ENCODE results near the gene CYP2S1.

DNA sequence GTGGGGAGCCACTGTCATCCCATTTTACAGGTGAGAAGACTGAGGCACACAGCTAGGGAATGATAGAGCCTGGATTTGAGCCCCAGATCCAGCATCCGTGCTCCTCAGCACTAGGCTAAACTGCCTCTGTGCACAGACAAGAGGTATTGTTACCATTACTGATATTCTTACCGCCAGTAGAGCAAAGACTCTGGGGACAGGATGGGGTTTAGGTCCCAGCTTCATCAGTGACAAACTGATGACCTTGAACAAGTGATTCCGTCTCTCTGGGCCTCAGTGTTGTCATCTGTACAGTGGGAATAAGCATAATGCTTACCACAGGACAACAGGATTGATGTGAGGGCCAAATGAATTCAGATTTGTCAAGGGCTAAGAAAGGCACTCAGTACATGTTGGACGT is 42.5 kb downstream of the CYP2S1 start:
- TF ChIP-seq ZNF331 (CRISPR knock-in tag; IDR thresholded peaks at IDR 0.05; ENCODE audit: low read depth), result no peak
- TF ChIP-seq, protein P1, sequence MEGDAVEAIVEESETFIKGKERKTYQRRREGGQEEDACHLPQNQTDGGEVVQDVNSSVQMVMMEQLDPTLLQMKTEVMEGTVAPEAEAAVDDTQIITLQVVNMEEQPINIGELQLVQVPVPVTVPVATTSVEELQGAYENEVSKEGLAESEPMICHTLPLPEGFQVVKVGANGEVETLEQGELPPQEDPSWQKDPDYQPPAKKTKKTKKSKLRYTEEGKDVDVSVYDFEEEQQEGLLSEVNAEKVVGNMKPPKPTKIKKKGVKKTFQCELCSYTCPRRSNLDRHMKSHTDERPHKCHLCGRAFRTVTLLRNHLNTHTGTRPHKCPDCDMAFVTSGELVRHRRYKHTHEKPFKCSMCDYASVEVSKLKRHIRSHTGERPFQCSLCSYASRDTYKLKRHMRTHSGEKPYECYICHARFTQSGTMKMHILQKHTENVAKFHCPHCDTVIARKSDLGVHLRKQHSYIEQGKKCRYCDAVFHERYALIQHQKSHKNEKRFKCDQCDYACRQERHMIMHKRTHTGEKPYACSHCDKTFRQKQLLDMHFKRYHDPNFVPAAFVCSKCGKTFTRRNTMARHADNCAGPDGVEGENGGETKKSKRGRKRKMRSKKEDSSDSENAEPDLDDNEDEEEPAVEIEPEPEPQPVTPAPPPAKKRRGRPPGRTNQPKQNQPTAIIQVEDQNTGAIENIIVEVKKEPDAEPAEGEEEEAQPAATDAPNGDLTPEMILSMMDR (conservative IDR thresholded peaks at IDR 0.05; ENCODE audit: low read depth in 2 of 2), result no peak
- no peak for TF ChIP-seq JUNB (IDR thresholded peaks at IDR 0.05; ENCODE audit: unreplicated experiment)
- TF ChIP-seq EZH2 (IDR thresholded peaks at IDR 0.05; ENCODE audit: low read depth, unreplicated experiment), result no peak
- no peak for TF ChIP-seq POLR2AphosphoS5 (IDR thresholded peaks at IDR 0.05; ENCODE audit: low read depth)
- TF ChIP-seq, protein P2, sequence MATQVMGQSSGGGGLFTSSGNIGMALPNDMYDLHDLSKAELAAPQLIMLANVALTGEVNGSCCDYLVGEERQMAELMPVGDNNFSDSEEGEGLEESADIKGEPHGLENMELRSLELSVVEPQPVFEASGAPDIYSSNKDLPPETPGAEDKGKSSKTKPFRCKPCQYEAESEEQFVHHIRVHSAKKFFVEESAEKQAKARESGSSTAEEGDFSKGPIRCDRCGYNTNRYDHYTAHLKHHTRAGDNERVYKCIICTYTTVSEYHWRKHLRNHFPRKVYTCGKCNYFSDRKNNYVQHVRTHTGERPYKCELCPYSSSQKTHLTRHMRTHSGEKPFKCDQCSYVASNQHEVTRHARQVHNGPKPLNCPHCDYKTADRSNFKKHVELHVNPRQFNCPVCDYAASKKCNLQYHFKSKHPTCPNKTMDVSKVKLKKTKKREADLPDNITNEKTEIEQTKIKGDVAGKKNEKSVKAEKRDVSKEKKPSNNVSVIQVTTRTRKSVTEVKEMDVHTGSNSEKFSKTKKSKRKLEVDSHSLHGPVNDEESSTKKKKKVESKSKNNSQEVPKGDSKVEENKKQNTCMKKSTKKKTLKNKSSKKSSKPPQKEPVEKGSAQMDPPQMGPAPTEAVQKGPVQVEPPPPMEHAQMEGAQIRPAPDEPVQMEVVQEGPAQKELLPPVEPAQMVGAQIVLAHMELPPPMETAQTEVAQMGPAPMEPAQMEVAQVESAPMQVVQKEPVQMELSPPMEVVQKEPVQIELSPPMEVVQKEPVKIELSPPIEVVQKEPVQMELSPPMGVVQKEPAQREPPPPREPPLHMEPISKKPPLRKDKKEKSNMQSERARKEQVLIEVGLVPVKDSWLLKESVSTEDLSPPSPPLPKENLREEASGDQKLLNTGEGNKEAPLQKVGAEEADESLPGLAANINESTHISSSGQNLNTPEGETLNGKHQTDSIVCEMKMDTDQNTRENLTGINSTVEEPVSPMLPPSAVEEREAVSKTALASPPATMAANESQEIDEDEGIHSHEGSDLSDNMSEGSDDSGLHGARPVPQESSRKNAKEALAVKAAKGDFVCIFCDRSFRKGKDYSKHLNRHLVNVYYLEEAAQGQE (IDR thresholded peaks at IDR 0.05; ENCODE audit: unreplicated experiment), result no peak
- TF ChIP-seq, protein P3, sequence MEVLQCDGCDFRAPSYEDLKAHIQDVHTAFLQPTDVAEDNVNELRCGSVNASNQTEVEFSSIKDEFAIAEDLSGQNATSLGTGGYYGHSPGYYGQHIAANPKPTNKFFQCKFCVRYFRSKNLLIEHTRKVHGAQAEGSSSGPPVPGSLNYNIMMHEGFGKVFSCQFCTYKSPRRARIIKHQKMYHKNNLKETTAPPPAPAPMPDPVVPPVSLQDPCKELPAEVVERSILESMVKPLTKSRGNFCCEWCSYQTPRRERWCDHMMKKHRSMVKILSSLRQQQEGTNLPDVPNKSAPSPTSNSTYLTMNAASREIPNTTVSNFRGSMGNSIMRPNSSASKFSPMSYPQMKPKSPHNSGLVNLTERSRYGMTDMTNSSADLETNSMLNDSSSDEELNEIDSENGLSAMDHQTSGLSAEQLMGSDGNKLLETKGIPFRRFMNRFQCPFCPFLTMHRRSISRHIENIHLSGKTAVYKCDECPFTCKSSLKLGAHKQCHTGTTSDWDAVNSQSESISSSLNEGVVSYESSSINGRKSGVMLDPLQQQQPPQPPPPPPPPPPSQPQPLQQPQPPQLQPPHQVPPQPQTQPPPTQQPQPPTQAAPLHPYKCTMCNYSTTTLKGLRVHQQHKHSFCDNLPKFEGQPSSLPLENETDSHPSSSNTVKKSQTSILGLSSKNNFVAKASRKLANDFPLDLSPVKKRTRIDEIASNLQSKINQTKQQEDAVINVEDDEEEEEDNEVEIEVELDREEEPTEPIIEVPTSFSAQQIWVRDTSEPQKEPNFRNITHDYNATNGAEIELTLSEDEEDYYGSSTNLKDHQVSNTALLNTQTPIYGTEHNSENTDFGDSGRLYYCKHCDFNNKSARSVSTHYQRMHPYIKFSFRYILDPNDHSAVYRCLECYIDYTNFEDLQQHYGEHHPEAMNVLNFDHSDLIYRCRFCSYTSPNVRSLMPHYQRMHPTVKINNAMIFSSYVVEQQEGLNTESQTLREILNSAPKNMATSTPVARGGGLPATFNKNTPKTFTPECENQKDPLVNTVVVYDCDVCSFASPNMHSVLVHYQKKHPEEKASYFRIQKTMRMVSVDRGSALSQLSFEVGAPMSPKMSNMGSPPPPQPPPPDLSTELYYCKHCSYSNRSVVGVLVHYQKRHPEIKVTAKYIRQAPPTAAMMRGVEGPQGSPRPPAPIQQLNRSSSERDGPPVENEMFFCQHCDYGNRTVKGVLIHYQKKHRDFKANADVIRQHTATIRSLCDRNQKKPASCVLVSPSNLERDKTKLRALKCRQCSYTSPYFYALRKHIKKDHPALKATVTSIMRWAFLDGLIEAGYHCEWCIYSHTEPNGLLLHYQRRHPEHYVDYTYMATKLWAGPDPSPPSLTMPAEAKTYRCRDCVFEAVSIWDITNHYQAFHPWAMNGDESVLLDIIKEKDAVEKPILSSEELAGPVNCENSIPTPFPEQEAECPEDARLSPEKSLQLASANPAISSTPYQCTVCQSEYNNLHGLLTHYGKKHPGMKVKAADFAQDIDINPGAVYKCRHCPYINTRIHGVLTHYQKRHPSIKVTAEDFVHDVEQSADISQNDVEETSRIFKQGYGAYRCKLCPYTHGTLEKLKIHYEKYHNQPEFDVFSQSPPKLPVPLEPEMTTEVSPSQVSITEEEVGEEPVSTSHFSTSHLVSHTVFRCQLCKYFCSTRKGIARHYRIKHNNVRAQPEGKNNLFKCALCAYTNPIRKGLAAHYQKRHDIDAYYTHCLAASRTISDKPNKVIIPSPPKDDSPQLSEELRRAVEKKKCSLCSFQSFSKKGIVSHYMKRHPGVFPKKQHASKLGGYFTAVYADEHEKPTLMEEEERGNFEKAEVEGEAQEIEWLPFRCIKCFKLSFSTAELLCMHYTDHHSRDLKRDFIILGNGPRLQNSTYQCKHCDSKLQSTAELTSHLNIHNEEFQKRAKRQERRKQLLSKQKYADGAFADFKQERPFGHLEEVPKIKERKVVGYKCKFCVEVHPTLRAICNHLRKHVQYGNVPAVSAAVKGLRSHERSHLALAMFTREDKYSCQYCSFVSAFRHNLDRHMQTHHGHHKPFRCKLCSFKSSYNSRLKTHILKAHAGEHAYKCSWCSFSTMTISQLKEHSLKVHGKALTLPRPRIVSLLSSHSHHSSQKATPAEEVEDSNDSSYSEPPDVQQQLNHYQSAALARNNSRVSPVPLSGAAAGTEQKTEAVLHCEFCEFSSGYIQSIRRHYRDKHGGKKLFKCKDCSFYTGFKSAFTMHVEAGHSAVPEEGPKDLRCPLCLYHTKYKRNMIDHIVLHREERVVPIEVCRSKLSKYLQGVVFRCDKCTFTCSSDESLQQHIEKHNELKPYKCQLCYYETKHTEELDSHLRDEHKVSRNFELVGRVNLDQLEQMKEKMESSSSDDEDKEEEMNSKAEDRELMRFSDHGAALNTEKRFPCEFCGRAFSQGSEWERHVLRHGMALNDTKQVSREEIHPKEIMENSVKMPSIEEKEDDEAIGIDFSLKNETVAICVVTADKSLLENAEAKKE (CRISPR knock-in tag; IDR thresholded peaks at IDR 0.05), result no peak
- no peak for TF ChIP-seq EZH2phosphoT487 (IDR thresholded peaks at IDR 0.05; ENCODE audit: unreplicated experiment)
- TF ChIP-seq CREB1 (CRISPR knock-in tag; IDR thresholded peaks at IDR 0.05; ENCODE audit: low read depth), result no peak

Data from GM23338 (cell line).